AG04449 (cell line): ENCODE results near the gene IGSF21.

ENCODE experiments used
- CTCF ChIA-PET: fragments of 350-600 bp; formaldehyde crosslinking; extraction: SDS; loops from one replicate; lab custom pipeline; 2021; ENCODE audit warnings: antibody characterized with exemption; lab: Yijun Ruan, JAX
- POLR2A ChIA-PET: fragments of 400-600, 350-600 bp; formaldehyde crosslinking; extraction: SDS; loops from one replicate; lab custom pipeline; 2020; ENCODE audit warnings: antibody characterized with exemption, inconsistent platforms; lab: Yijun Ruan, JAX
- DNase-seq: peaks from one replicate; pipeline ENCODE4 v3.0.0-alpha.2; 2010; ENCODE audit warnings: low read depth, low spot score
- H3K4me3 ChIP-seq: 2 replicates; pipeline ENCODE4 v1.5.1; 2011; ENCODE audit warnings: low read depth, mild to moderate bottlenecking, control low read depth, low read length
- CTCF ChIP-seq: IDR thresholded peaks from one replicate; pipeline ENCODE4 v1.5.1; 2011; ENCODE audit warnings: mild to moderate bottlenecking, moderate library complexity, low read length, control low read depth, inconsistent platforms; ENCODE audit not compliant: insufficient read depth; ENCODE audit errors: missing control alignments

Gene IGSF21

GRCh38 chr1:18294437-18295176, 187.0 kb downstream of the IGSF21 start:
- no peak for DNase-seq
- POLR2A ChIA-PET: no interaction called here
- TF ChIP-seq CTCF: no peak
- H3K4me3 ChIP-seq: no peak overlapping the region
- CTCF ChIA-PET: no interaction called here

GRCh38 chr1:18297896-18298648, 190.5 kb downstream of the IGSF21 start:
- CTCF ChIA-PET: no interaction called here
- DNase-seq: no peak
- no peak for TF ChIP-seq CTCF
- no peak overlapping the region for H3K4me3 ChIP-seq
- POLR2A ChIA-PET: no interaction called here

GRCh38 chr1:18299441-18300338, 192.1 kb downstream of the IGSF21 start:
- no peak for DNase-seq
- TF ChIP-seq CTCF: peak; percentile 47
- no peak overlapping the region for H3K4me3 ChIP-seq
- POLR2A ChIA-PET: no interaction called here
- CTCF ChIA-PET: interaction anchor here (1.1 kb wide), 1 partner anchor 15 kb away, joined by 3 read pairs; no protein-coding TSS in a partner anchor

GRCh38 chr1:18300376-18300775, 192.8 kb downstream of the IGSF21 start:
- ChIA-PET CTCF (no interaction called here), POLR2A (no interaction called here)
- DNase-seq: no peak
- H3K4me3 ChIP-seq: no peak overlapping the region
- TF ChIP-seq CTCF: no peak

GRCh38 chr1:18302788-18303413, 195.3 kb downstream of the IGSF21 start:
- H3K4me3 ChIP-seq: no peak overlapping the region
- POLR2A ChIA-PET: no interaction called here
- no peak for DNase-seq
- TF ChIP-seq CTCF: peak; percentile 5
- CTCF ChIA-PET: no interaction called here
